HL-60/S4 (cell line): ENCODE results near the gene MTA1.

Experiments used
- in situ Hi-C: fragments of 300-500 bp; cut with MboI; formaldehyde crosslinking; loops from 2 replicates; pipeline ENCODE4 v1.14.3; 2022; ENCODE audit warnings: low sequenced_read_pairs

The MTA1 gene

GRCh38 chr14:105401699-105402098, 17.9 kb upstream of the MTA1 start:
- in situ Hi-C loops = no loop called here

DNA sequence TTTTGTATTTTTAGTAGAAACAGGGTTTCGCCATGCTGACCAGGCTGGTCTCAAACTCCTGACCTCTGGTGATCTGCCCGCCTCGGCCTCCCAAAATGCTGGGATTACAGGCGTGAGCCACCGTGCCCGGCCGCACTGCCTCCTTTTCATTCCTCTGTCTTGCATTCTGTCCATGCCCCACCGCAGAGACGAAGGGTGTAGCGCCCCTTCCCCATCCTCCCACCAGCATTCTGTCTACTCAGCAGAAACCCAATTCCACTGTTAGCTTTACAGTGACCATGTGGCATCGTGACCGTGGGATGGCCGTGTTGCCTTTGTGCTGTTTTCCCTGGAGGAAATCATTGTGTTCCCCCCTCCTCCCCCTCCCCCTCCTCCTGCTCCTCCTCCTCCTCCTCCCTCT, 11.0 kb upstream of the MTA1 start:
- in situ Hi-C loops = no loop called here

DNA sequence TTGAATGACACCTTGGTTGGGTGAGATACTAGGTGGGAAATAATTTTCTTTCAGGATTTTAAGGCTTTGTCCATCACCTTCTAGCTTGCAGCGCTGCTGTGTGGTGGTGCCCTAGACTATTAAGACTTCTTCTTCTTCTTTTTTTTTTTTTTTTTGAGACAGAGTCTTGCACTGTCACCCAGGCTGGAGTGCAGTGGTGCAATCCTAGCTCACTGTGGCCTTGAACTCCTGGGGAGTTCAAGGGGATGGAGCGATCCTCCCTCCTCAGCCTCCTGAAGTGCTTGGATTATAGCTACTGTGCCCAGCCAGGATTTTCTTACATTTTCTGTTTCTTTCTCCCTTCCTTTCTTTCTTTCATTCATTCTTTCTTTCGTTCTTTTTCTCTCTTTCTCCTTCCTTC, 10.3 kb upstream of the MTA1 start:
- in situ Hi-C loops = no loop called here

DNA sequence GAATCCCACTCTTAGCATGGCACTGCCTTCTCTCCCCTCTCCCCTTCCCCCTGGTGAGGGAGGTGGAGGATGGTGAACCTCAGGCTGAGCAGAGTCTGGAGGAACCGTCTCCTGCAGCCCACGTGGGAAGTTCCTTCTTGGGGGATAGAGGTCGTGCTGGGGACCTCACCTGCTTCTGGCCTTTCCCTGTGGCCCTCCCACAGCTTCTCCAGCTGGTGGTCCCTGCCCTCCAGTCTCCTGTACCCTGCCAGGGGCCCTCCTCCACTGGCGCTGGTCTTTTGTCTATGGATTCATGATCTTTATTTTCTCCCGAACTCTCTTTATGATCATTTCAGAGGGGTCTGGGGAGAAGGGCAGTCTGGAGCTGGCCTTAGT, 9.0 kb upstream of the MTA1 start:
- in situ Hi-C loops = no loop called here

DNA sequence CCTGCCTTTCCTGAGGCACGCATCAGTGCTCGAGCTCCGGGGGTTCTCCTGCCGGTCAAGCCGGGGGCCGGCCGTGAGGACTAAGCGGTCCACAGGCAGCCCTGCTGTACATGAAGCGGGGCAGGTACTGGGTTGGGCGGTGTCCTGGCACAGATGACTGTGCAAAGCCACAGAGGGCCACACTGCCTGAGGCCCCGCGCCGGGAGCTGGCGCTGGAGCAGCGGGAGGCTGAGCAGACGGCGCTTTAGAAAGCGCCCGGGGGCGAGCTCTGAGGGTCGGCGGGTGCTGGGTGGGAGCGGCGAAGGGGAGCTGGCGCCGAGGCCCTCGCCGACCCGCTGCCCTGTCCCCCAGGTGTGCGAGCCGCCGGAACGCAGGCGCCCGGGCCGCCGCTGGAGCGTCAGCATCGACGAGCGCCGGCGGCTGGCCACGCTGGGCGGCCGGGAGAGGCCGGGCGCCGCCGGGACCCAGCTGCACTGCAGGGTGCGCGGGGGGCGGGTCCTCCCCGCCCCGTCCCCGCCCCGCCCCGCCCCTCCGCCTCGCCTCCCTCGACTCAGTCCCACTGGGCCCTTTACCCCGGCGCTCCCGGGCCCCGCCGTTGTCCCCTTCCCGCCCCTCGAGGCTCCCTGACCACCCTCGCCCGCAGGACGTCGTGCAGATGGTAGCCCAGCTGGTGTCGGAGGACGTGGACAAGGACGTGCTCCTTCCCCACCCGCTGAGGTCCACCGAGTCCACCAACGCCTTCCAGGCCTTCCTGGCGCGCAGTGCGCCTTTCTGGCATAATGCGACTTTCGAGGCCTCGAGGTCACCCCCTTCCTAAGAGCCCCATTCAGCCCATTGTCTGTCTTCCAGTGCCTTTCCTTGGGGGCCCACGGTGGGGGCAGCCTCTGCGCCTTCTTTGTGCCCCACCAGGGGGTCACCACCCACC, 8.3 kb upstream of the MTA1 start:
- in situ Hi-C loops = no loop called here

DNA sequence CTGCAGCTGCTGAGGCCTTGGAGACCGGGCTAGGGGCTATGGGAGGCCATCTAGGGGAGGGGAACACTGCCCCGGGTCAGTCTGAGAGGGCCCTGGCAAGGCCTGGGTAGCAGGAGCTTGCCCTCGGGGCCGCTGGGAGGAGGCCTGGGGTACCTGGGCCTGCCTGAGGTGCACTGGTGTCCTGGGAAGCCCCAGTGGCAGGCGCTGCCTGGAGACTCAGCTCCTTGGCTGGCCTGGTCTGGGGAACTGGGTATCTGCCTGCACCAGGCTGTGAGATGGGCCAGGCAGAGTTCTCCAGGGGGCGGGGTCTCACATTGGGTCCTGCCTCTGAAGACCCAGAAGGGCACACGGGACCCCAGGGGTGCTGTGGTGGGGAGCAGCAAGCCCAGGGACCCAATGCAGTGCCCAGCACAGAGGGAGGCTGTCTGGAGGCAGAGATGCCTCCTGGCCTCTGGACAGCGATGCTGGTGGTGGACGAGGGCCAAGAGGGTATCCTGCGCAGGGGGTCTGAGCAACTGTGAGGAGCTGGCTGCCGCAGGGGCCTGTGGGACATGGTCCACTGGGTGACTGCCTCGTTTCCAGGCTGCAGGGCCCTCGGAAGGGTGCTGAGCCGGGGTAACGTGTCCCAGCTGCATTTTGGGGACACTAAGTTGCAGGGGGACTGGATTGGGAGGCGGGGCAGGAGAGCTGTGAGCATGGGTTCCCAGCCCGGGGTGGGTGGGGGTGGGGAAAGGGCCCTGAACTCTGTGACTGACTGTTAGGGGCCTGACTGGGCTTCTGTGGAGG, 7.4 kb upstream of the MTA1 start:
- in situ Hi-C loops = no loop called here

DNA sequence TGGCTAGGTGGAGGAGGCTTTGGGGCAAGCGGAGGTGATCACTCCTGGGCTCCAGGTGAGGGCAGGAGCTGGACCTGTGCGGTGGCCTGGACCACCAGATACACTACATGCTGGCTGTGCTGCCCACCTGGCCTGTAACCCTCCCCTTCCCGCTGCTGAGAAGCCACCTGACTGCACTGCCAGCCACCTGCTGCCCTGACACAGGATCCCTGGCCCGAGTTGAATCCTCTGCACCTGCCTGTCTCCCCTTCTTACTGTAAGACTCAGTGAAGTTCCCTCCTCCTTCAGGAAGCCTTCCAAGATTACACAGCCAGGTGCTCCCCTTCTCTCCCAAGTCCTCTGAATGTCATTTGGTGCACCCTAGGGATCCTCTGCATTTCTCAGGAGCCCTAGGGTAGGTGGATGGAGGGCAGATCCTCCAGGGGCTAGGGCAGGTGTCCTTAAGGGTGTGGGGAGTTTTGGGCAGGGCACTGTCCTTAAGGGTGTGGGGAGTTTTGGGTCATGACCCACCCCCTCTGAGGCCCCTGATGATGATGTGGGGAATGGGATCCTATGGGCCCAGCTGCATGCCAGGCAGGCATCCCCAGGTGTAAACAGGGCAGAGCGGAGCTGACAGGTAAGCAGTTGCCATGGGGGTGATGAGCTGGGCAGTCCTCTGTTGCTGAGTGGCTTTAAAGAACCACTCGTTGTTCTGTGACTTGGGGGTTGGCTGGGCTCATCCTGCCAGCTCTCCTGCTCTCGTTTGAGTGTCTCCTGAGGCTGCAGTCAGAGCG, 6.7 kb upstream of the MTA1 start:
- in situ Hi-C loops = no loop called here

DNA sequence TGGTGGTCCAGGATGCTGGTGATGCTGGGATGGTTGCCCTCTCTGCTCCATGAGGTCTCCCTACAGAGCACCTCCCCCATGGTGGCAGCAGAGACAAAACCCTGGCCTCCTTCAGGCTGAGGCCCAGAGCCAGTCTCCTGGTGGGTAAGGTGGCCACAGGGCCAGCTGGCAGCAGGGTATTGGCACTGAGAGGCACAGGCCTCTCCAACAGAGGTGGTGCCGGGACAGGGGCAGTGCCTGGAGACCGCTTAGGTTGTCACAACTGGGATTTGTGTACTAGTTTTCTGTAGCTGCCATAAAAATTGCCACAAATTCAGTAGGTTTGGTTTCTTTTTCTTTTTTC, 6.1 kb upstream of the MTA1 start:
- in situ Hi-C loops = no loop called here

GRCh38 chr14:105414456-105415371, 4.9 kb upstream of the MTA1 start:
- in situ Hi-C loops = no loop called here

DNA sequence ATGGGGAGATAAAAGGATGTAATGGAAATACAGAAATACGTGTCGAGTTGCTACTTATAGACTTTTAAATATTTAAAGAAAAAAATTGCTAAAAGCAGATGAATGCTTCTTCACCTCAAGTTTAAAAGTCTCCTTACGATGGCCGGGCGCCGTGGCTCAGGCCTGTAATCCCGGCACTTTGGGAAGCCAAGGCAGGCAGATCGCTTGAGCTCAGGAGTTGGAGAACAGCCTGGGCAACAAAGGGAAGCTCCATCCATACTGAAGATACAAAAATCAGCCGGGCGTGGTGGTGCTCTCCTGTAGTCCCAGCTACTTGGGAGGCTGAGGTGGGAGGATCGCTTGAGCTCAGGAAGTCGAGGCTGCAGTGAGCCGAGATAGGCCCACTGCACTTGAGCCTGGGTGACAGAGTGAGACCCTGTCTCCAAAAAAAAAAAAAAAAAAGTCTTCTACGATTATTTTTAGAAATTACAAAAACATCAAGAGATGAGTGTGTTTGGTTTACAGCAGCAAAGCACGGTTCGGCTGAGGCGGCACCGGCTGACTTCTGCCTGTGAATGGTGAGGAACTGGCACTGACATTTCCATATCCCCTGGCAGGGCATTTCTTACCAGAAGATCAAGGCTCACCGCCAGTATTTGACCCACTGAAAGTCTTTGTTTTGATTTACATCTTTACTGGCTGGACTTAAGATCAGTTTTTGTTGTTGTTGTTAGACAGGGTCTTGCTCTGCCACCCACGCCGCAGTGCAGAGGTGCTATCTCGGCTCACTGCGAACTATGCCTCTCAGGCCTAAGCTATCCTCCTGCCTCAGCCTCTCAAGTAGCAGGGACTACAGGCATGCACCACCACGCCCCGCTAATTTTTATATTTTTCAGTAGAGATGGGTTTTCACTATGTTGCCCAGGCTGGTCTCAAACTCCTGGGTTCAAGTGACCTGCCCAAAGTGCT, 3.9 kb upstream of the MTA1 start:
- in situ Hi-C loops = no loop called here

GRCh38 chr14:105416671-105417070, 3.0 kb upstream of the MTA1 start:
- in situ Hi-C loops = no loop called here

GRCh38 chr14:105417690-105418121, 1.9 kb upstream of the MTA1 start:
- in situ Hi-C loops = no loop called here

DNA sequence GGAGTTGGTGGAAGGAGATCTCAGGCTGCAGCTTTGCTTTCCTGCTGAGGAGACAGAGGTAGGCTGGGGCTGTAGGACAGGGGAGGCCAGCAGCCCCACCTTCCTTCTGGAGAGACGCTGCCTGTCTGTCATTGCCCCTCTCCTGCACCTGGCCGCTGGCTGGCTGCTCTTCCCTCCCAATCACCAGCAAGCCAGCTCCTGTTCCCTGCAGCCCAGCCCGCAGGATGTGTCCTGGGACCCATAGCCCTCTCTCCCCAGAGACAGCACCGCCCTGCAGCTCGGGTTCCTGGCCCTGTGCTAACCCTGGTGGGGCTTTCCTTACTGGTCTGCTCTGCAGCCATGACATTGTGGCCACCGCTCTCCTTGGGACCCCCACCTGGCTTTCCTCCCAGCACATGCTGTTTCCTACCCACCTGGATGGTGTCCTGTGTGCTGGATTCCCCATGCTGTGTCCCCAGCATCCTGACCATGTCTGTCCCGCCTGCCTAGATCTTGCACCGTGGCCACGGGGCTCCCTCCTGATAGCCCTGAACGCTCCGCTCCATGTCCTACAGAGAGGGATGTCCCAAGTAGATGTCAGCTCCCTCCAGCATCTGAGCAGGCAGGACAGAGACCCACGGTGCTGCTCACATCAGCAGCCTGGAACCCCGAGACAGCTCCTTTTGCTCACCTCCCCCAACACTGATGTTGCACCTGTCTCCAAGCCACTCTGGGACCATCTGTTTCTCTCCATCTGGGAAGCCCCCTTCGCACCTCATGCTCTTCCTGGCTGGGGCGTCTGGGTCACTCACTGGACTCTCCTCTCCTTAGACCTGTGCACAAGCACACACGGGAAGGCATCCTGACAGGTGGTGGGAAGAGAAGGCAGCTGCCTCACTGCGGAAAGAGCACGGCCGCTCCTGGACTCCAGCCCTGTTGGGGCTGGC, 1.1 kb upstream of the MTA1 start:
- in situ Hi-C loops = no loop called here

GRCh38 chr14:105420101-105420973, 710 bp downstream of the MTA1 start:
- in situ Hi-C loops = no loop called here

DNA sequence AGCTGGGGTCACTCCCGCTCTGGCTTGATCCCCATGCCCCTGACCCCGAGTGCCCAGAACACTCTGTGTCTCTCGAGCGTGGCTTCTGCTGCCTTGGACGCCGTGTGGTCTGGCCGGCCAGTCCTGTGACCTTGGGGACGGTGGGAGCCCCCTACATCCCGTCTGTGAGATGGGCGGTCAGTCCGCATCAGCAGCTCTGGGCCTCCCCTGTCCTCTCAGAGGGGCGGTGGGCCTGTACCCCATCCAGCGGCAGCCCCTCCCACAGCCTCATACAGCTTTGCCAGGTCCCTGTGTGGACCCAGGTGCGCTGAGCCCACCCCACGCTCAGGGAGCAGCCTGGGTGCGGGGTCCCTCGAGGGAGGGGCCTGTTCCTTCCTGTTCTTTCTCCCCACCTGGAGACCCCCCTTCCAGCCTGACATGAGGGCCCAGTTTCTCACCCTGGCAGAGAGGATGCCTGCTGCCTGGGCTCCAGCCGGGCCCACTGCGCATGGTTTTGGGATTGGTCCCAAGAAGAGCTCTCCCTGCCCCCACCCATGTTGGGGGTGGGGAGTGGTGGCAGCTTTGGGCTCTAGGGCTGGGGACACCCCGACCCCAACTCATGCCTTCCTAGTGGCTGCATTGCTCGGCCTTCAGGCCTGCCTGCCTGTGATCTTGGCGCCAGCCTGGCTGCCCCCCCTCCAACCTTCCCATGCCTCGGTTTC, 1.5 kb downstream of the MTA1 start:
- in situ Hi-C loops = no loop called here

DNA sequence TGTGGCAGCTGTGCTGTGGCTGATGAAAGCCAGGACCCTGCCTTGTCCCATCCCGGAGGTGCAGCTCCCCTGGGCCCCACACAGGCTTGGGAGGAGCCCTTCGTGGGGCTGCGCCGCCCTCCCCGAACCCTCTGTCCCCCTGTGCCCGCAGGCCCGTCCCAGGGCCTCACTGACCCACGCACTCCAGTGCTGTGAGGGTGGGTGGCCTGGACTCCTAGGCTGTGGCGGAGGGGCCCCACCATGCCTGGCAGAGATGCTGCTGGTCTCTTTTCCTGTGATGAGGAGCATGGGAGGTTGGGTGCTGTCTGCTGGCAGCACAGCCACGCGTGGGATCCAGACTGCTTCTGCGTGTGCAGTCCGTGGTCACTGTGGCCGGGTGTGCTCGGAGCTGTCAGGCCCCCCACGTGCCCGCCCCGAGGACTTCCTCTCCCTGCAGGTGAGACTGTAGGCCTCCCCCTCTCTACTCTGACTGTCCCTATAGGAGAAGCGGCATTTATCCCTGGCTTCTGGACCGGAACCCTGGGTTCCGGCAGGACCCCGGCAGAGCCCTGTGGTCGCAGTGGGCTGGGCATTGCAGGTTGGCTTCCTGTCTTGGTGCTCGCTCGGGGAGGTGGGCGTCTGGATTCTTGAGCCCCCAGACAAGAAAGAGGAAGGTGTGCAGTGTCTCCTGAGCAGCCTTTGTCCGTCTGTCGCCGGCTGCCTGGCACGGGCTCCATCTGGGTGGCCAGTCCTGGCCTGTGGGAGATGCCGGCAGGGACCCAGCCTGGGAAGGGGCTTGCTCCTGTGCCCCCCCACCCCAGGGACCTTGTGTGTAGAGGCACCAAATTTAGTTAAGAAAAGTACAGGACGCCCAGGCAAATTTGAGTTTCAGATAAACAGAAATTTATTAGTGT, 2.3 kb downstream of the MTA1 start:
- in situ Hi-C loops = no loop called here
